Activated CD4-positive, alpha-beta T cell treated with anti-CD3 and anti-CD28 coated beads, Interleukin-2, amount 50 U/mL, for 16 hours (primary cell): ENCODE measurements around the gene TAS1R1.

Experiments used
- DNase-seq: peaks from one replicate; pipeline ENCODE4 v3.0.0-alpha.2; 2020

Gene TAS1R1

DNA sequence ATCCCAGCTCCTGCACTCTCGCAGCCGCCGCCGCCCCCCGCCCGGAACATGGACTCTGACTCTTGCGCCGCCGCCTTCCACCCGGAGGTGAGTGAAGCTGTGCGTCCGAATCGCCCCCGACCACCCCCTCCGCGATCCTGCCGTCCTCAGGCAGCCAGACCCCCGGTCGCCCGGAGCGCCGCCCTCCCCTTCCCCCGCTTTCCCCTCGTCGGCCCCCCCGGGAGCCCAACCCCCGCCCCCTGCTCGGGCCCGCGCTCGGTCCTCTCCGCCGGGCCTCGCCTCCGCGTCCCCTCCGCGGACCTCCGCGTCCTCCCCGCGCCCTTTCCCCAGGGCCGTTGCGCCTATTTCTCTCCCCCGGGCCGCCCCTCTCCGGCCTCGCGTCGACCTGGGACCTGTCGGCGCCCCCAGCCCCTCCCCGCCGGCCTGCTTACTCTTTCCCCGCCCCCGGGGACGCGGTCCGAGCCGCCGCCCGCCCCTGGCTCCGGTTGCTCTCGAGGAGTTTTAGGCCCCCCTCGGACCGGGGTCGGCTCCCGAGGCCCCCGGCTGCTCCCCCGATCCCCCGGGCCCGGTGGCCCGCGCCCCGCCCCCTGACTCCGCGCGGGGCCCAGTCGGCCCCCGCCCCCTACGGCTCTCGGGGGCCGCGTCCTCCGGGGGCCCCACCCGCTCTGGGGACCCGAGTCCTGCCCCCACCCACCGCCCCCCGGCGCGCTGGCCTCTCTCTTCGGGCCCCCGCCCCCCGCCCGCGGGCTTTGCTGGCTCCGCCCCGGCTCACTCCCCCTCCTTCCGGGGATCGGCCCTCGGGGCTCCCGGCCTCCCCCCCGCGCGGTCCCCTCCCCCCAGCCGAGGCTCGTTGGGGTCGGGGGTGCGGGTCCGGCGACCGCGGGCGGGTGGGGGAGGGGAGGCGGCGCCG, 59.2 kb downstream of the TAS1R1 start:
- DNase-seq = no peak

DNA sequence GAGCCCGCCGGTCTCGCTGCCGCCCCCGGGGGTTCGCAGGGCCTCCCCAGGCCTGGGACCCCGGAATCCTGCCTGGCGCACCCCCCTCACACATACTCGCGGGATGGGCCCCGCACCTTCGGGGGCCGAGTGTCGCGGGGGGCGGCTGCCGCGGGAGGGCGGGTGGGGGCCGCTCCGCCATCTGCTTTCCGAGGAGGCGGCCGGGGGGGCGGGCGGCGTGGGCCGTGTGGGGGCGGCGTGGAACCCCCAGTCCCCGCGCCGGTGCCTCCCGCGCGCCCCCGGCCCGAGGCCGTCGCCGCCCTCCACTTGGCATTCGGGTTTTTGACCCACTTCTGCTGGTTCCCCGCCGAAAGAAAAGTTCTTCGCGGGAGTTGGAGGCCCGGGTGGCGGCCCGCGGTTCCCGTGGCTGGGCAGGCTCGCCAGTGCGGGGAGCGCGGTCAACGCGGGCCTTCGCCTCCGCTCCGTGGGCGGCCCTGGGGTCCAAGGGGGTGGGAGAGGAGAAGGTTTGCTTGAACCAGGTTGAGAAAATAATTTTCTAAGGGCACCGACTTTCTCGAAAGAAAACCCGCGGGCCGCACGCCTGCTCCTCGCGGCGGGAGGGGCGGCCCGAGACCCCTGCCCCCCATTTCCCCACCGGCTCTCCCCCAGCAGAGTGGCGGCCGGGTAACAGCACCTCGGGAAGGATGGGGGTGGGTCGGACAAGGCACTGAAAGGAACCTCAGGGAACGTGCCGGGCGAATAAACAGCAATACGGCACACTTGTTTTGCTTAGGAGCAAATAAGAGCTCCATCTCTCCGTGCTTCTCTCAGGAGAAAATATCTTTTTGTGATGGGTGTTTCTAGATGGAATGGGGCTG, 60.0 kb downstream of the TAS1R1 start:
- no peak for DNase-seq

DNA sequence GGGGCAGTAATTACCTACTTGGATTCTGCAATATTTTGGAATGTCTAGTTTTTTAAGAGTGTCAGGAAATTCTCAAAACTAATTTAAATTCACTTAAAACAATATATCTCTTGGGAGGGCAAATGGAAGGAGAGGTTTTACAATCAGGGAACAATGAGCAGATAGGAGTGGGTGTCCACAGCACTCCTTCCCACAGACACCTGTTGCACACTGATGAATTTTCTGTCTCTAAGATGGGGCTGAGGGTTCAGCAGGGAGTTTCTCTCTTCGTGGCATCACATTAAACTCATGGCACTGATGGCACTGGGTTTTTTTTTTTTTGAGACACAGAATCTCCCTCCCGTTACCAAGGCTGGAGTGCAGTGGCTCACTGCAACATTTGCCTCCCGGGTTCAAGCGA, 63.9 kb downstream of the TAS1R1 start:
- no peak for DNase-seq

DNA sequence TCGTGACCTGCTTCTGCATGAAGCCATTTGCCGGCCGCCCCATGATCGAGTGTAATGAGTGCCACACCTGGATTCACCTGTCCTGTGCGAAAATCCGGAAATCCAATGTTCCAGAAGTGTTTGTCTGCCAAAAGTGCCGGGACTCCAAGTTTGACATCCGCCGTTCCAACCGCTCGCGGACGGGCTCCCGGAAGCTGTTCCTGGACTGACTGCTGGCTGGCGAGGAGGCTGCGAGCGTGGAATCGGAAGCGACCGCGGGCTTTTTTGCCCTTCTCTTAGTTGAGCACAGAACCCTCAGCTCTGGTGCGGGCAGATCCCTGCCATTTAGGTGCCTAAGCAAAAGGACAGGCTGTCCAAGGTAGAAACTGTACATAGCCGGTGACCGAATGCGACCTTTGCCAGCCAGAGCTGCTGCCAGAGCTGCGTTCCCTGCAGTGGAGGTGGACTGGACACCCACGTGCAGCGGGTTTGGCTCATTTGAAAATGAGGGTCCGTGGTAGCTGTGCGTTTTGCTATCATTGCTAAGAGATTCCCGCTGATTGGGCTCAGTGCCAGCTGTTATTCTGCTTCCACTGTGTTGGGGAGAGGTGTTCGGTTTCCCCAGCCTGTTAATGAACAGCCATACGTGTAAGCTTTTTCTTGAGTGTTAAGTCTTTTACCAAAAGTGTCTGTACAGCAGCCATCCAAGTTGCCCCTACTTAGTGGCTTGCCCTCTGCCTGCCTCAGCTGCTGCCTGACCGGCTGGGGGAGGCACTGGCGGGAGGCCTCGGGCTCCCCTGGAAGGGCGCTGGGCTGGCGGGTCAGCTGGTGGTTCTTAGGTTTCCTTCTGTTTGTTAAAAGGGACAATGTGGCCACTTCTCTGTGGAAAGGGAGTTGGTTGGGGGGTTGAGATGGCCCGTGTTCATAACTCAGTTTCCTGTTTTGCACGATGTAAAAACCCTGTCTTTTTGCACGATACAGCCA, 66.6 kb downstream of the TAS1R1 start:
- DNase-seq = no peak

DNA sequence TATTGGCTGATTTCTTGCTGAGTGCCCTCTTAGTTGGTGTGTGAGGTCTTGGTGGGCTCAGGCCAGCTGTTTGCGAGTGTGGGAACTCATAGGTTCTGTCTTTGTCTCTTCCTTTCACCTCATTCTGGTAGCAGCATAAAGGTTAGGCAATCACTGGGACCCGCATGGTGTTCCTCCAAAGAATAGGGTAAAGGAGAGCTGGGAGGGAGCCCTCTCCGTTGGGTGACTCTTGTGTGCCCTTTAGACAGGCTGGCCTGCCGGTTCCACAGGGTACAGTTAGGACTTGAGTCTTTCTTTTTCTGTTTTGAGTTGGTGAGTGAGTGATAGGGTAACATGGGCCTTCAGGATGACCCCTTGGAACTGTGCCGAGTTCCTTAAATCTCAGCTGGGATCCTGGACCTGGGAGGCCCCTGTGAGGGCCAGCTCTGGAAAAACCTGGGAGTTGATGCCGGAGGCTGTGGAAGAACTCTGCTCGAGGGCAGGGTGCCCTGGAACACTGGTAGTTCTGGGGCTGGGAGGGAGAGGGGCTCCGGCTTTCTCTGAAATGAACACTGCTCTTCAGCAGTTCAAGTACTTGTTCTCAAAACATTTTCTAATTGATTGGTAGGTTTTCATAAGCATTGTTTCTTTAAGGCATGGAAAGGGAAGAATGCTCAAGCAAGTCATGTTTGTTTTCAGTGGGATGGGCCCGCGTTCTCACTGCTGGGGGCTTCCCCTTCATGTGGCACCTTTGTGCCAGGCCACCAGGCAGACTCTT, 67.5 kb downstream of the TAS1R1 start:
- no peak for DNase-seq

DNA sequence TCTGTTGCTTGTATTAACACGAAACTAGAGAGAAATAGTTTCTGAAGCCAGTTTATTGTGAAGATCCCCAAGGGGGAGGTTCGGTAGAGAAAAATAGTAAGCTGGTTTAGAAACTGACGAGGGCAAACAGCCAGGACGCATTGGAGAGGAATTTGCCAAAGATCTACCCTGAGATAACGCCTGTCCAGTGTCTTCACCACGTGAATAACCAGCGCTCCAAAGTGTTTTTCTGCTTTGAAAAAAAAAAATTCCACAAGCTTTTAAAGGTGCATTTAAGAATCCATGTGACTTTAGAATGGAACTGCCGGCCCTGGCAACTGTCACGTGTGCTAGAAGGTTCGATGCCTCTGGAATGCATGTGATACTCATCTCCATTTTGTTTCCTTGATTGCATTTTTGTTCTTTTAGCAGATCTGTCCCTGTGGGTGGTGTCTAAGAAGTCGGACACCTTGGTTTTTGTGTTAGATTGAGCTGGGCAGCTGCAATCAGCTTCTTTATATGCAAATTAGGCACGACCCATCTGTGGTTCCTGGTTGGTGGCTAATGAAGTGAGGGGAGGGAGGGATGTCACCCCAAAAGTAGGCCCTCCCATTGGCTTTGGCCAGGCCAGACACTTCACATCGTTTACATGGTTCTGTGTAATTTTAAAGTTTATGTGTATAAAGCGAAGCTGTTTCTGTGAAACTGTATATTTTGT, 68.3 kb downstream of the TAS1R1 start:
- DNase-seq = no peak

DNA sequence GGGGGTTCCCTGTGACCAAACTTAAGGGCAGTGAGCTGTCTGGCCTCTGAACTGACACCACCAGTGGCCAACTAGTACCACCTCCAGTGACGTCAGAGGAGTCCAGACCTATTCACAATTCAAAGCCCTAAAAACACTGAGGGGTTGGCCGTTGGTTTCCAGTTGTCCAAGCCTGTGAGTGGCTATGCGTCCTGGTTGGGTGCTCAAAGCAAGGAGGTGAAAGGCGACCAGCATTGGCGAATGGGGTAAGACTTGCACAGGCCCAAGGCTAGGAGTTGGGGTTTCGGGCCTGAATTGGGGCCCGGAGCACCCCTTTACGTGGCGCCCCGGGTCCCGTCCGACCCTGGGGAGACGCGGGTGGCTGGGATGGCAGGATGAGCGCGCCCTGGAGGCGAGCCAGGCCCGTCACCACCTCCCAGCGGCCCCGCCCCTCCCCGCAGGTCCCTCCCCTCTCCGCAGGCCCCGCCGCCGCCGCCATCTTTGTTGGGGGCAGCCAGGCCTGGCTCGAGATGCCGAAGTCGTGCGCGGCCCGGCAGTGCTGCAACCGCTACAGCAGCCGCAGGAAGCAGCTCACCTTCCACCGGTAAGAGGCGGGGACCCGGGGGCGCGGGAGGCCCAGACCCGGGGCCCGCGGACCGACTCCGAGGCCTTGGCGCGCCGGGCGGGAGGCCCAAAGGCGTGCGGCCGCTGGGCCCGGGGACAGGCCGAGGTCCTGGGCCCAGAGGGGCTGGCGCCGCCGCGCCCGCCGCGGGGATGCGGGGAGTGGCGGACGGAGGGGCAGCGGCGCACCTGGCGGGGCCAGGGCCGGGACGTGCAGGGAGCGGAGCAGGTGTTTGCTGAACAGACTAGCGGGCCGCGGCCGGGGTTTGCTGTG, 69.8 kb downstream of the TAS1R1 start, which contains the start of gene THAP3:
Gene THAP3 (plus strand): TSS at position 159 of the 874 bp plus-strand sequence. CDS start 351 bp downstream, at position 510.
- DNase-seq = peak; percentile 89

DNA sequence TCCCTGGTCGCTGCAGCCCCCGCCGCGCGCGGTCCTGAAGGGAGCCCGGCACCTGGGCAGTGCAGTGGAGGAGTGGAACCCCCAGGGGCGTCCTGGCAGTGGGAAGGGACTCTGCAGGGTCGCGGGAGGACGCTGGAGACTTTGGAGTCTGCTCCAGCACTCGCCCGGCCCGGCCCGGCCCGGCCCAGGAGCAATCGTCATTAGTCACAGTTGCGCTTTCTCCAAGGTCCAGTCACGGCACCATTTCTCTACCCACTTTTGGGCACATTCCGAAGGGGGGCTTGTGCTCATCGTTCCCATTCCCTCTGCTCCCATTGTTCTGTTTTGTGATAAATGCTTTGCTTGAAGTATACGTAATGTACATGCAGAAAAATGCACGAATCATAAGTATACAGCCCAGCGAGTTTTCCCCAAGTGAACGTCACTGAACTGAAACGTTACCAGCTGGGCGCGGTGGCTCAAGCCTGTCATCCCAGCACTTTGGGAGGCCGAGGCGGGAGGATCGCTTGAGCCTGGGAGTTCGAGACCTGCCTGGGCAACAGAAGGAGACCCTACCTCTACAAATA, 70.6 kb downstream of the TAS1R1 start:
- DNase-seq = peak; percentile 25

DNA sequence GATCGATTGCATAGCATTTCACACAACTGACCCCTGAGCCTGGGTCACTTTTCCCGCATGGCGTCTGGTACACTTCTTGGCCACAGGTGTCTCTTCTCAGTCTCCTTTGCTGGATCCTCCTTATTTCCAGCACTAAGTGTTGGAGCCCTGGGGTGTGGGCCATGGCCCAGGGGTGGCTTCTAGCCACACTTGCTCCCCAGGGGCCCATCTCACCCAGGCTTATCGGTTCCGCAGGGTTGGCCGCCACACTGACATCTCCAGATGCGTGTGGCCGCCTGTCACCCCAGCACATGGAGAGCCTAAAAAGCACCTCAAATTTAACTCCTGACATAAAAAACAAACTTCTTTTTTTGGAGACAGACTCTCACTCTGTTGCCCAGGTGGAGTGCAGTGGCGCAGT, 71.9 kb downstream of the TAS1R1 start:
- no peak for DNase-seq

DNA sequence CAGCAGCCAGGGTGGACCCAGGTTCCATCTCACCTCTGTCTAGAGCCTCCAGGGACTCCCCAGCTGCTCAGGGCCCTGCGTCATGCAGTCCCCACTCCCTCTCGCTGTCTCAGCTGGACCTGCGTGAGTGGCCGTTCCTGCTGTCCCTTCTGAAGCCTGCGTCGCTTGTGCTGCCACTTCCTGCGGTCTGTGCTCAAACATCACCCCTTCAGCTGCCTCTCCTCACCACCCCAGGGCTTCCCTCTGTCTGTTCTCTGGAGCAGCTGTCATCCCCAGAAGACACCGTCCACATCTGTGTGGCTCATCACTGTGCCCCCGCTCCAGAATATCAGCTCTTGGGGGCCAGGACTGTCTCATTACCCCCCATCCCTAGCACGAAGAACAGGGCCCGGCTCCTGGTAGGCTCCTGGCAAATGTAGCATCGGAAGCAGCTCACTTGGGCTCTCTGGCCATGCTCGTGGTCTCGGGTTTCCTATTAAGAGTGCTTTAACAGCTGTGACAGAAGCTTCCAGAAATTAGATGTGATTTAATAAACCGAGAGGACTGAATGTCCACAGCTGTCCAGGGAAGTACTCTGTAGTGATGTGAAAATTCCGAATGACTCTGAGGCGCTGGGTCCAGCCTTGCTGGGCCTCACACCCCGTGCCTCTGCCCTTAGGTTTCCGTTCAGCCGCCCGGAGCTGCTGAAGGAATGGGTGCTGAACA, 72.9 kb downstream of the TAS1R1 start:
- DNase-seq = no peak

DNA sequence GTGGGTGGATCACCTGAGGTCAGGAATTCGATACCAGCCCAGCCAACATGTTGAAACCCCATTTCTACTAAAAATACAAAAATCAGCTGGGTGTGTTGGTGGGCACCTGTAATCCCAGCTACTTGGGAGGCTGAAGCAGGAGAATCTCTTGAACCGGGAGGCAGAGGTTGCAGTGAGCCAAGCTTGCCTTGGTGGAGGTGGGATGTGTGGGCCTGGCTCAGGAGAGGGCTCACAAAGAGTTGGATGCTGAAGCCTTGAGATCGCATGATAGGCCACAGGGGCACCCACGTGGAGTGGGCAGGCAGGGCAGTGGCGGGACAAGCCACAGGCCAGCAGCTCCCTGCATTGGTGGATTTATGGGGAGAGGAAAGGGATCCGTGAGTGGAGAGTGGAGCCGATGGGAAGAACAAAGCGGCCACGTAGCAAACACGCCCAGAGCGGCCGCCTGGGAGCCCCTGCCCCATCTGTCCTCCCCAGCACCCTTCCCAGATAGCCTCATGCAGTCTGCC, 73.9 kb downstream of the TAS1R1 start:
- no peak for DNase-seq
